Heart left ventricle (tissue), 13 donors: Measurements from ENCODE around the gene RNPS1.
"Not testable (repeated sequence)": the region's sequence is repeated elsewhere in the genome, so short reads cannot be mapped to it uniquely, and the experiment has no call there.

Experiments used
- POLR2A ChIP-seq, 2 donors: fragments of 450-650 bp; IDR thresholded peaks; one replicate each; pipeline ENCODE4 v1.6.1; 2017; ENCODE audit warnings: antibody characterized with exemption in 2 of 2, mild to moderate bottlenecking in 2 of 2, moderate library complexity in 2 of 2
- TF ChIP-seq, protein P1 (sequence below), 12 donors: fragments of 200-600 bp; sonication (generic) in 4 of 12; IDR thresholded peaks; one replicate each; pipeline versions ENCODE4 v1.5.0 to v1.8.0; 2018 to 2022; ENCODE audit warnings: antibody characterized with exemption in 12 of 12, mild to moderate bottlenecking in 5 of 12
- donor health status: ischemic (EF 13 %, LVEDD 7.1; RV severe dilation, severe dysfunction).
- donor health status: DM: no; HTN: yes; CAD: no.
- donor health status: DM: no; HTN: no; CAD: no.
- donor health status: ischemic (EF 25% LVEDD 6.9; RV normal size, moderate dysfunction).
- donor health status: ischemic (EF 25% LVEDD 5.7; RV mildly dilated, moderate dysfunction).
- donor health status: ischemic (EF 35%, LVEDD 5.7; RV mildly dilated, moderate dysfunction).
- donor health status: nonischemic (EF 11% LVEDD 7.7; RV severe dilation, severe dysfunction).
- donor health status: DM: yes; HTN: yes; CAD: no.
- donor health status: PGD.
- donor health status: ischemic (EF 29% LVEDD 5.4; RV normal size, mild dysfunction).
- donor health status: nonischemic (EF 23%, LVEDD 6.1; RV moderate dilation, normal function).

GRCh38 chr16:2266887-2267286 lies 1.0 kb downstream of the RNPS1 start:
- TF ChIP-seq, protein P1, sequence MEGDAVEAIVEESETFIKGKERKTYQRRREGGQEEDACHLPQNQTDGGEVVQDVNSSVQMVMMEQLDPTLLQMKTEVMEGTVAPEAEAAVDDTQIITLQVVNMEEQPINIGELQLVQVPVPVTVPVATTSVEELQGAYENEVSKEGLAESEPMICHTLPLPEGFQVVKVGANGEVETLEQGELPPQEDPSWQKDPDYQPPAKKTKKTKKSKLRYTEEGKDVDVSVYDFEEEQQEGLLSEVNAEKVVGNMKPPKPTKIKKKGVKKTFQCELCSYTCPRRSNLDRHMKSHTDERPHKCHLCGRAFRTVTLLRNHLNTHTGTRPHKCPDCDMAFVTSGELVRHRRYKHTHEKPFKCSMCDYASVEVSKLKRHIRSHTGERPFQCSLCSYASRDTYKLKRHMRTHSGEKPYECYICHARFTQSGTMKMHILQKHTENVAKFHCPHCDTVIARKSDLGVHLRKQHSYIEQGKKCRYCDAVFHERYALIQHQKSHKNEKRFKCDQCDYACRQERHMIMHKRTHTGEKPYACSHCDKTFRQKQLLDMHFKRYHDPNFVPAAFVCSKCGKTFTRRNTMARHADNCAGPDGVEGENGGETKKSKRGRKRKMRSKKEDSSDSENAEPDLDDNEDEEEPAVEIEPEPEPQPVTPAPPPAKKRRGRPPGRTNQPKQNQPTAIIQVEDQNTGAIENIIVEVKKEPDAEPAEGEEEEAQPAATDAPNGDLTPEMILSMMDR (IDR thresholded peaks at IDR 0.05) = not testable (repeated sequence)
- not testable (repeated sequence) for TF ChIP-seq POLR2A (IDR thresholded peaks at IDR 0.05)
